HG03095 (cell line): ENCODE data around the gene BAG3.
A peak's percentile ranks its signal among the peaks of the same experiment; 100 is the strongest.

Experiments used
- ATAC-seq: cut with Tn5 transposase; IDR thresholded peaks from one replicate; pipeline ENCODE4 v1.9.1; 2021; ENCODE audit warnings: moderate library complexity; ENCODE audit not compliant: unreplicated experiment

The BAG3 gene

DNA sequence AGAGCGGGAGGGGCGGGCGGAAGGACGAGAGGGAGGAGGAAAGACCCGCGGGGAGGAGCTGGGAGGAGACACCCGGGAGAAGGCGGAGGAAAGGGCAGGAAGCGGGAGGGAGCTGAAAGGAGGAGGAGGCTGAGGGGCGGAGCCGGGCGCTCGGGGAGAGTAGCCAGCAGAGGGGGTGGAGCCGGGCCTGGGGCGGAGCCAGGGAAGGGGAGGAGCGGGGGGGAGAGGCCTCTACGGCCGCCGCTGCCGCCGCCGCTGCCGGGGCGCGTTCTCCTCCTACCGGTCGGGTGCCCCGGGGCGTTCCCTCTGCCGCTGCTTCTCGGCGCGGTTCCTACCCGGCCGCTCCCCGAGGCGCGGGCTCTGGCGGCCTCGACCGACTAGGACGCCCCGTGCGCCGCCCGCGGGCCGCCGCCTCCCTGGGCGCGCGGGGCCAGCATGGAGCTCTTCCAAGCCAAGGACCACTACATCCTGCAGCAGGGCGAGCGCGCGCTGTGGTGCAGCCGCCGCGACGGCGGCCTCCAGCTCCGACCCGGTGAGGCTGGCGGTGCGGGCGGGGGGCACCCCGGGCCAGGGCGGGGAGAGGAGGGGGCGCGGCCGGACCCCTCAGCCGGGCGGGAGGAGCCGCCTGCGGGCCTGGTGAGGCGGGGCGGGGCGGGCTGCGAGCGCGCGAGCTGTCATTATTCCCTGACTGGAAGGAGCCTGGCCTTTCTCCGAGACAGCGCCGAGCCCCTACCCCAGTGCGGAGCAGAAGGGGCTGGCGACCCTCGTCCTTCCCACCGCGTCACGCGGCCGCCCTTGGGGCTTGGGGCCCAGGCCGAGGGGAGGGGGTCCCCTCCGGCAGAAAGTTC, 74.9 kb downstream of the BAG3 start, which contains the start of gene INPP5F:
INPP5F (plus strand) TSS at position 223 of the 848 bp plus-strand sequence; CDS start at position 436, 213 bp downstream.
- ATAC-seq = peak; percentile 92

DNA sequence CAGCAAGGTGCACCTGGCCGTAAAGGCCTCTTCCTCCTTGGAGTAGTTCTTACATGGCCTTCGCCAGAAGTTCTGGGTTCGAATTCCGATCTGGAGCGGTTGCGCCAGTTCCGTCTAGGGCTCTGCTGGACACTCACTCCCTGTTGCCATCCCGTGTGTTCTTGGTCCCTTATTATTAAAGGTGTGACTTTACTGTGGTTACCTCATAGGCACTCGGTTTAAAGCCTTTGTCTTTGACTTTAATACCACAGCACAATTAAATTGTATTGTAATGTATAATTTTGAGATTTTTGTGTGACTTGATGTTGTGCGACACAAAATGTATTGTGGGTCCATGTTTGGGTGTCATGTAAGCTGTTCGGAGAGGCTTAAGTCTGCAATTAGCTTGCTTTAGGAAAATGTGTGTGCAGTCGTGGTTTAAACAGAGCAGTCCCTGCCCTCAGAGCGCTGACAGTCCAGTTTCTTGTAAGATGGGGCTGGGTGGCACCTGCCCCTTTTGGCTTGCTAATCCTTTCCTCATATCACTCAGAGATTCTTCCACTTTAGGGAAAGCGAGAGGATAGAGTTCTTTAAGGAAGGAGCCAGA, 75.6 kb downstream of the BAG3 start:
- no peak for ATAC-seq
